Measurements from ENCODE around the gene IGSF5.

DNA sequence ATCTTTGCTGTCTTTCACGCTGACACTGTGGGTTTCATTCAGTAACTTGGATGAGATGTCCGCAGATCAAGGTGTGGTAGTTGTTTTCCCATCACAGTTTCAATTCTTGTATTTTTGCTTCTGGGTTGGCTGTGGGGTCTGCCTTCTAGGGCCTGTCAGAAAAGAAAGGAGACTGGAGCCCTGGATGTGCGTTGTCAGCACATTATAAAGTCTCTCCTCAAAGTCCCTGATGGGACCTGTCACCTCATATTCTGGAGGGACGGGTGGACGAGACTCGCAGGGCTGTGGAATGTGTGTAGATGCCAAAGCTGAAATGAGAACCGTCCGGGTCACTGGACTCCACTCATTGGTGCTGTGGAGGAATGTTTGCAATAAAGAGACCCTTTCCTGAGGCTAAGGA, 11.3 kb downstream of the IGSF5 start:
- TF ChIP-seq YY1 (IDR thresholded peaks at IDR 0.05), result no peak
- no peak for TF ChIP-seq TAF1 (conservative IDR thresholded peaks at IDR 0.05)
- TF ChIP-seq, protein P1, sequence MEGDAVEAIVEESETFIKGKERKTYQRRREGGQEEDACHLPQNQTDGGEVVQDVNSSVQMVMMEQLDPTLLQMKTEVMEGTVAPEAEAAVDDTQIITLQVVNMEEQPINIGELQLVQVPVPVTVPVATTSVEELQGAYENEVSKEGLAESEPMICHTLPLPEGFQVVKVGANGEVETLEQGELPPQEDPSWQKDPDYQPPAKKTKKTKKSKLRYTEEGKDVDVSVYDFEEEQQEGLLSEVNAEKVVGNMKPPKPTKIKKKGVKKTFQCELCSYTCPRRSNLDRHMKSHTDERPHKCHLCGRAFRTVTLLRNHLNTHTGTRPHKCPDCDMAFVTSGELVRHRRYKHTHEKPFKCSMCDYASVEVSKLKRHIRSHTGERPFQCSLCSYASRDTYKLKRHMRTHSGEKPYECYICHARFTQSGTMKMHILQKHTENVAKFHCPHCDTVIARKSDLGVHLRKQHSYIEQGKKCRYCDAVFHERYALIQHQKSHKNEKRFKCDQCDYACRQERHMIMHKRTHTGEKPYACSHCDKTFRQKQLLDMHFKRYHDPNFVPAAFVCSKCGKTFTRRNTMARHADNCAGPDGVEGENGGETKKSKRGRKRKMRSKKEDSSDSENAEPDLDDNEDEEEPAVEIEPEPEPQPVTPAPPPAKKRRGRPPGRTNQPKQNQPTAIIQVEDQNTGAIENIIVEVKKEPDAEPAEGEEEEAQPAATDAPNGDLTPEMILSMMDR (IDR thresholded peaks at IDR 0.05; ENCODE audit: low read depth, low read length, missing input control), result no peak
- TF ChIP-seq JUND (IDR thresholded peaks at IDR 0.05), result no peak
- no peak for TF ChIP-seq HNF4G (IDR thresholded peaks at IDR 0.05)
- TF ChIP-seq RXRA (IDR thresholded peaks at IDR 0.05), result no peak
- TF ChIP-seq SP1 (IDR thresholded peaks at IDR 0.05), result no peak
